SK-N-MC (cell line): ENCODE measurements around the gene MICU1.

Experiments used
- EZH2 ChIP-seq: fragments of 200-600 bp; sonication (generic); IDR thresholded peaks from one replicate; pipeline ENCODE4 v1.6.1; 2017; ENCODE audit warnings: antibody characterized with exemption
- FOXP2 ChIP-seq: optimal IDR thresholded peaks from 2 replicates; pipeline ENCODE3; 2011; ENCODE audit warnings: mild to moderate bottlenecking, moderate library complexity; ENCODE audit not compliant: insufficient read depth; ENCODE audit errors: extremely low read length, control extremely low read depth
- POLR2AphosphoS5 ChIP-seq: IDR thresholded peaks from 2 replicates; pipeline ENCODE4 v1.6.1; 2012; ENCODE audit warnings: mild to moderate bottlenecking, low read depth, low read length, borderline replicate concordance

- TF ChIP-seq POLR2AphosphoS5 (no peak), EZH2 (no peak), FOXP2 (no peak)
Observed at GRCh38 chr10:72364239-72364777, 261.6 kb downstream of the MICU1 start.
